Glutamatergic neuron (in vitro differentiated cells): ENCODE measurements around the gene LILRB5. TPM values are rescaled to one million over a fixed set of nuclear protein-coding genes. Genes with fewer than 3 reads are reported as not detected.
A peak's percentile ranks its signal among the peaks of the same experiment; 100 is the strongest.

Experiments
- DNase-seq: peaks from one replicate; pipeline ENCODE4 v3.0.0; 2022
- H3K27ac Mint-ChIP-seq: one replicate; pipeline ENCODE4 v1.8.0; 2020; ENCODE audit warnings: mild to moderate bottlenecking, mixed read lengths, inconsistent platforms; ENCODE audit not compliant: unreplicated experiment
- H3K27me3 Mint-ChIP-seq: one replicate; pipeline ENCODE4 v1.8.0; 2020; ENCODE audit warnings: mild to moderate bottlenecking, moderate library complexity, mixed read lengths, inconsistent platforms; ENCODE audit not compliant: unreplicated experiment
- H3K36me3 Mint-ChIP-seq: one replicate; pipeline ENCODE4 v1.8.0; 2020; ENCODE audit warnings: mild to moderate bottlenecking, mixed read lengths, inconsistent platforms; ENCODE audit not compliant: unreplicated experiment
- H3K4me1 Mint-ChIP-seq: one replicate; pipeline ENCODE4 v1.8.0; 2020; ENCODE audit warnings: mild to moderate bottlenecking, low read depth, mixed read lengths, inconsistent platforms; ENCODE audit not compliant: unreplicated experiment
- H3K4me3 Mint-ChIP-seq: one replicate; pipeline ENCODE4 v1.8.0; 2020; ENCODE audit warnings: mild to moderate bottlenecking, mixed read lengths, inconsistent platforms; ENCODE audit not compliant: unreplicated experiment
- H3K9me3 Mint-ChIP-seq: one replicate; pipeline ENCODE4 v1.8.0; 2020; ENCODE audit warnings: mild to moderate bottlenecking, moderate library complexity, mixed read lengths, inconsistent platforms; ENCODE audit not compliant: unreplicated experiment
- CTCF ChIP-seq: fragments of 200-600 bp; sonication (generic); IDR thresholded peaks from one replicate; pipeline ENCODE4 v1.5.0; 2021; ENCODE audit not compliant: partially characterized antibody, unreplicated experiment
- total RNA-seq: library from RNA; stranded (reverse); fragmentation: NEBNext Ultra II Directional; extraction: Animal tissue kit (Norgen Biotek cat#: 25700); gene quantifications from one replicate; pipeline ENCODE4 v1.2.1, GENCODE V29; 2021; ENCODE audit not compliant: unreplicated experiment

Gene LILRB5
- total RNA-seq, 1 donor from 2014 or later: 0.17 TPM

GRCh38 chr19:54266133-54266532 lies 9.1 kb upstream of the LILRB5 start:
- Mint-ChIP-seq H3K36me3 (no peaks in the 10 kb centered on the region), H3K4me1 (peaks cover 2% of the 10 kb centered on the region), H3K9me3 (peaks cover 4% of the 10 kb centered on the region), H3K27ac (no peak overlapping the region), H3K27me3 (peaks cover 2% of the 10 kb centered on the region), H3K4me3 (no peak overlapping the region)
- DNase-seq: peak; percentile 91
- peak; percentile 94 for TF ChIP-seq CTCF

GRCh38 chr19:54262470-54262869 lies 5.4 kb upstream of the LILRB5 start:
- H3K27me3 Mint-ChIP-seq: peaks cover 2% of the 10 kb centered on the region
- H3K27ac Mint-ChIP-seq: no peak overlapping the region
- H3K36me3 Mint-ChIP-seq: no peaks in the 10 kb centered on the region
- TF ChIP-seq CTCF: no peak
- H3K4me1 Mint-ChIP-seq: no peaks in the 10 kb centered on the region
- no peak overlapping the region for H3K4me3 Mint-ChIP-seq
- no peak for DNase-seq
- H3K9me3 Mint-ChIP-seq: peaks cover 2% of the 10 kb centered on the region

GRCh38 chr19:54262066-54262465 lies 5.0 kb upstream of the LILRB5 start:
- Mint-ChIP-seq H3K9me3 (peaks cover 2% of the 10 kb centered on the region), H3K36me3 (no peaks in the 10 kb centered on the region), H3K4me1 (no peaks in the 10 kb centered on the region), H3K4me3 (no peak overlapping the region), H3K27ac (no peak overlapping the region), H3K27me3 (peaks cover 2% of the 10 kb centered on the region)
- TF ChIP-seq CTCF: no peak
- no peak for DNase-seq

- TF ChIP-seq CTCF: no peak
- Mint-ChIP-seq H3K9me3 (peaks cover 5% of the 10 kb centered on the region), H3K4me1 (peaks cover 4% of the 10 kb centered on the region), H3K4me3 (no peak overlapping the region), H3K36me3 (no peaks in the 10 kb centered on the region), H3K27me3 (peaks cover 8% of the 10 kb centered on the region), H3K27ac (no peak overlapping the region)
- no peak for DNase-seq
Measured at GRCh38 chr19:54256250-54257115, 590 bp downstream of the LILRB5 start.

GRCh38 chr19:54255105-54255775 lies 1.8 kb downstream of the LILRB5 start:
- Mint-ChIP-seq H3K27me3 (peaks cover 8% of the 10 kb centered on the region), H3K4me1 (peaks cover 9% of the 10 kb centered on the region), H3K36me3 (no peaks in the 10 kb centered on the region), H3K9me3 (peaks cover 5% of the 10 kb centered on the region), H3K27ac (no peak overlapping the region), H3K4me3 (peak overlapping the region; percentile 43)
- DNase-seq: no peak
- TF ChIP-seq CTCF: no peak
